GM21529 (cell line): ENCODE results near the gene TMEM53.
"Not testable (repeated sequence)": the region's sequence is repeated elsewhere in the genome, so short reads cannot be mapped to it uniquely, and the experiment has no call there.

ENCODE experiments used
- ATAC-seq: cut with Tn5 transposase; IDR thresholded peaks from one replicate; pipeline ENCODE4 v1.9.1; 2021; ENCODE audit not compliant: unreplicated experiment

The TMEM53 gene

GRCh38 chr1:44672961-44673674 lies 1.2 kb downstream of the TMEM53 start:
- ATAC-seq, result no peak

GRCh38 chr1:44672254-44672955 lies 1.9 kb downstream of the TMEM53 start:
- ATAC-seq, result no peak

DNA sequence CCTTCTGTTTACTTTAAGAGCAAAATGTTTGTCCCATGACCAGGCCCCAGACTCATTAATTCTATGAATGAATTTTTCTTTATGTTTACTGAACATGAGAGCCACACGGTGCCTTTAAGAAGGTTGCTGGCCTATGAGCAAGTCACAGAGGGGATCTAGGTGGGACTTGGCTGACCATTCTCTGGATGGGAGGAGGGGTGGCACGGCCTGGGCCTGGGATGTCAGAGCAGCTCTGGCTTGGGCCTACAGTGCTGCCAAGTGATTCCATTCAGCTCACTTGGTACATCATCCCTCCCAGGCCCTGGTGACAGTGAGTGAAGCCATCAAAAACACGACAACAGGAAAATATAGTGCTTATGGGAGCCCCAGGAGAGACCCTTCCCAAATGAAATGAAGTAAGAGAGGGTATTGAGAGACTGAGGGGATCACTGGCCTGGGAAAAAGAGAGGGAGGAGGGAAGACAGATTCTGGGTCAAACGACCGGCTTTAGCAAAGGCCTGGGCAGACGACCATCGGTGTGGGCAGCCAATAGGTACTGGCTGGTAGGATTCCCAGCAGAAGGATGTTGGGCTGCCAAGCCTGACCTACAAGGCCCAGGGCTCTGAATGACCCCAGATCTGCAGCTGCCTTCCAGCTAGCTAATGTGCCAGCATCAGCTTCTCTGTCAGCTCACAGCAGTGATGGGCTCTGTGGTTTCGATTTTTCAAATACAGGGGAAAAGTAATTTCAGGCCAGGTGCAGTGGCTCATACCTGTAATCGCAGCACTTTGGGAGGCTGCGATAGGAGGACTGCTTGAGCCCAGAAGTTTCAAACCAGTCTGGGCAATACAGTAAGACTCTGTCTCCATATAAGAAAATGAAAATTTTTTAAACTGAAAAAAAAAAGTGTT lies 3.3 kb downstream of the TMEM53 start:
- no peak for ATAC-seq

GRCh38 chr1:44666719-44667118 lies 7.6 kb downstream of the TMEM53 start:
- ATAC-seq, result not testable (repeated sequence)

DNA sequence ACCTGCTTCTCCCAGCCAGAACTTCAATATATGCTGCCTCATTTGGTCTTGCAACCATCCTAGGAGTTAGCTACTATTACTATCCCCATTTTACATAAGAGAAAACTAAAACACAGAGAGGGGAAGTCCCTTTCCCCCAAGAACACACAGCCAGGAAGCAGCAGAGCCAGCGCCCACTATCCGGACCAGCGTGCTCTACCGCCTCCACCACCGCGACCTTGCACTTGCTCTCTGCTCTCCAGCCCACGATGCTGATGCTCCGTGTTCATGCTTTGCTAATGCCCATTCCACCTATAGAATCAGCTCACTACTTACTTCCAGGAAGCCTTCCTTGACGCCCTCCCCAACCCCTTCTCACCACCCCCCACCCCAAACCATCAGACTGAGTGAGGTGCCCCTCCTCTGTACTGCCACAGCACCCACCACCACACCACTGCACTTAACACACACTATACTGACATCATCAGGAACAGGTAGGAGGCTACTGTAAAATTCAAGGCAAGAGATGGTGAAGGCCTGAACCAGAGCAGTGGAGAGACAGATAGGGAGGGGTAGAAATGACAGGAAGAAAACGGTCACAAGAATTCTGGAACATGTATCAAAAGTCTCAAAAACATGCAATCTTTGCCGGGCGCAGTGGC lies 9.4 kb downstream of the TMEM53 start:
- ATAC-seq, result peak; percentile 63

DNA sequence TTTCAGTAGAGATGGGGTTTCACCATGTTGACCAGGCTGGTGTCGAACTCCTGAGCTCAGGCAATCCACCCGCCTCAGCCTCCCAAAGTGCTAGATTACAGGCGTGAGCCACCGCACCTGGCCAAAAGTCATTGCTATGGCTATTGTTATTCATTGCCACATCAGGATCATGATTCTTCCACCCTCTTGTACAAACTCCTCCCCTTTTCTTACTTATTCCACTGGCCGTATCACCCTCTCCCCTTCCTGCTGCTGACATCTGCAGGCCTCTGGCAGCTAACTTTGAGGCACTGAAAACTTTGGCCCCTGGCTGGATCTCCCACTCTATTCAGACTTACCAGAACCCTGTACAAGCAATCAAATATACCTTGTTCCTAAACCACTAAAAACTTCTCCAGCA lies 10.9 kb downstream of the TMEM53 start:
- no peak for ATAC-seq

- no peak for ATAC-seq
Observed at GRCh38 chr1:44662683-44663030, 11.6 kb downstream of the TMEM53 start.

DNA sequence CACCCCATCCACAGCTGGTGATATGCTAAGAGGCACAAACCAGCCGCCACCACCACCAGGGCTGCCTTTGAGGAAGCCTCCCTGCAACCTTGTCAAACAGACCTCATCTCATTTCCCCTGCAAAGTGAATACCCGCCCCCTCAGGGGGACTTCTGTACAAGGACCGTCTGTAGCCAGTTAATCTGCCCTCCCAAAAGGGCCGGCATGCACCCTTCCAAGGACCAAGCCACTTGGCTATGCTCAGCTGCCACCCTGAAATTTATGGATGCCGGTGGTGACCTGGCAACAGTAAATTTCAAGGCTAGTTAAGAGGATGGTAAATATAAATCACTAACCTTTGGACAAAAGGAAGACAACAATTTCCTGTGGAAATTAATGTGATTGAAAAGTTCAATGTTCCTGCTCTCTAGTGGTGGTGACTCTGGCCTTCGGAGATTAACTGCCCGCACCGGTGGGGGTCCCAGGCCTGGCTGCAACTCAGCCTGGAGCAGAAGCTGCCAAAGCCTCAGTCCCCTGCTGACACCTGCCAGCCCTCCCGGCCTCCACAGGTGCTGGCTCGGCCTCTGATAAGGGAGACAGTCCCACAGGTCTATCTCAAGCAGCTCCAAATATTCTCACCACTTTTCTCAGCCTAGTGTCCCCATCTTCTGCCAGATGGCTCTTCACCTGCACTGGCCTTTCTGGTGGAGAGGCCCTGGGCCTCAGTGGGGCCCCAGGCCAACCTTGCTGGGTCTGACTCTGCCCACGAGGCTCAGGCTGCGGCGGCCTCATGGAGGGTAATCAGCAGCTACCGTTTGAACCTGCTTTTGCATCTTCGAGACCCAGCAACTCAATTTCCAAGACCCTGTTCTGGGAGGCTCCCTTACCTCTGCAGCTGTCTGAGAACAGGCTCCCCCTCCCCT lies 12.2 kb downstream of the TMEM53 start:
- no peak for ATAC-seq

DNA sequence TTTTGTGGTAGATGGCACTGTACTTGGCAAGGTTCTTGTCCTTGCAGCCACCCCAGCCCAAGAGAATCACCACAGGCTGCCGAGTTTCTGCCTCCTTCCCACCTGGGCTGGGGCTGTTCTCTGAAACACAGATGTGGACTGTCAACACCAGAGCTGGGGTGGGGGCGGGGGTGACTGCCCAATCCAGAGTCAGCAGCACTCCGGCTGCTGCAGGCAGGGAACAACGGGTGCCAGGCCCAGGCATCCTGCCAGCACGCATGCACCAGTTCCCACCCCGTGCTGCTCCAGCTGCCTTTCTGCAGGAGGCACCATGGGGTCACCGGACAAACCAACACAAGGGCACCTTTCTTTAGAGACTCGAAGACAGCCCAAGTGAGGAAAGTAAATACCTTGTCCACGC lies 14.1 kb downstream of the TMEM53 start:
- no peak for ATAC-seq

DNA sequence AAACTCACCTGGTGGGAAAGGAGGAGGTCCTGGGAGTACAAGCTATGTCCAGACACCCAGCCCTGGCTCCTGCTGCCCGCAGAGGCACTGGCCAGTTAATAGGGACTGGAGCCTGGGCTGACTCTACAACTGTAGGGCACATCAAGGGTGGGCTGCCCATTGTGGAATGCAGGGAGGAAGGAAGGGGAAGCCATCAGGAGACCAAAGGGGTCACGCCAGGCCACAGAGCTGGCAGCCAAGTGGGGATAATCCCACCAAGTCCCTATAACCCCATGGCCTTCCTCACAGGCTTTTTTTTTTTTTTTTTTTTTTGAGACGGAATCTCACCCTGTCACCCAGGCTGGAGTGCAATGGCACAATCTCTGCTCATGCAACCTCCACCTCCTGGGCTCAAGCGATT lies 14.7 kb downstream of the TMEM53 start:
- ATAC-seq, result no peak

- ATAC-seq, result no peak
Observed at GRCh38 chr1:44655609-44656008, 18.7 kb downstream of the TMEM53 start.

DNA sequence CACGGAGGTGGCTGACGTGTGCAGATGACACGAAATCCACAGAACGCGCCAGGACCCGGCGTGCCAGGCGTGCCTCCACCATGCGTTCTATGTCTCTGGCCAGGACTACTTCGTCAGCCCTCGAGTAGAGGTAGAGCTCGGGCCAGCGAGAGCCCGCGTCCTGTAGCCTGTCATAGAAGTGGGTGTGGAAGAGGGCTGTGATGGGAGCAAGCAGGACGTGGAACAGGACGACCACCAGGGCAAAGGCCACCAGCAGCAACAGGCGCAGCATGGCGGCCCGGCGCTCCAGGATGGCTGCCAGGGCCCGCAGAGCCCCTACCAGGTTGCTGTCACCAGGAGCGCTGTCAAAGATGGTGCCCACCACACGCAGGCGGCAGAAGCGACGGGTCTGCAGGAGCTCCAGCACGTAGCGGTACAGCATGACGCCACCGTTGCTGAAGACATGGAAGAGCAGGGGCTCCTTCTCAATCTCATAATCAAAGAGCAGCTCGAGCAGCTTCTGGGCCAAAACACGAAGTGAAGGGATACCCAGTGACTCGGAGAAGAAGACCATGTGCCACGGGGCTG lies 19.6 kb downstream of the TMEM53 start:
- ATAC-seq, result no peak

- no peak for ATAC-seq
Observed at GRCh38 chr1:44653107-44653964, 20.9 kb downstream of the TMEM53 start.

- ATAC-seq, result peak; percentile 74
Observed at GRCh38 chr1:44652445-44653106, 21.7 kb downstream of the TMEM53 start.

DNA sequence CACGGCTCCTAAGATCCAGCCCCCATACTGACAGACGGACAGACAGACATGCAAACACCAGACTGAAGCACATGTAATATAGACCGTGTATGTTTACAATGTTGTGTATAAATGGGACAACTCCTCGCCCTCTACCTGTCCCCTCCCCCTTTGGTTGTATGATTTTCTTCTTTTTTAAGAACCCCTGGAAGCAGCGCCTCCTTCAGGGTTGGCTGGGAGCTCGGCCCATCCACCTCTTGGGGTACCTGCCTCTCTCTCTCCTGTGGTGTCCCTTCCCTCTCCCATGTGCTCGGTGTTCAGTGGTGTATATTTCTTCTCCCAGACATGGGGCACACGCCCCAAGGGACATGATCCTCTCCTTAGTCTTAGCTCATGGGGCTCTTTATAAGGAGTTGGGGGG lies 23.2 kb downstream of the TMEM53 start:
- no peak for ATAC-seq

- no peak for ATAC-seq
Observed at GRCh38 chr1:44650159-44650831, 24.0 kb downstream of the TMEM53 start.

DNA sequence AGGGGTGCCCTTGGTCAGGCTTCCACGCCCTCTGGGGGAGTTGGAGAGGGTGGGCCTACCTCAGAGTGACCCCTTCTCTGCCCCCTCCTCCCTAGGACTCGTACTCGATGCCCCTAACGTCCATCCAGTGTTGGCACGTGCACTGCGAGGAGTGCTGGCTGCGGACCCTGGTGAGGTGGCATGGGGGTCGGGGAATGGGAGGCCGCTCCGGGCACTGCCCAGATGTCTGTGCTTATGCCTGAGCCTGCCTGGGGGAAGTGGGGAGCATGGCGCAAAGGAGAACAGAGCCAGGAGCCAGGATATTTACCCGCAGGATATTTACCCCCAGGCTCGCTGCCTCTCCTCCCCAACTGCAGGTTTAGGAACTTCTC lies 24.5 kb downstream of the TMEM53 start:
- no peak for ATAC-seq
